ENCODE measurements around the gene RABEP2.

Gene RABEP2

GRCh38 chr16:28901862-28902261 is 23.2 kb downstream of the RABEP2 start:
- H3K4me1 ChIP-seq = no peaks in the 10 kb centered on the region
- no peak for TF ChIP-seq CTCF (IDR thresholded peaks at IDR 0.05)
- no peaks in the 10 kb centered on the region for H3K27me3 ChIP-seq (ENCODE audit: control insufficient read depth, insufficient read depth, low read length)
- no peak overlapping the region for H3K9ac ChIP-seq
- no peak overlapping the region for H2AFZ ChIP-seq
- no peaks in the 10 kb centered on the region for H3K9me3 ChIP-seq (ENCODE audit: control insufficient read depth, low read length)
- H3K36me3 ChIP-seq (ENCODE audit: control insufficient read depth, insufficient read depth, low read length) = no peaks in the 10 kb centered on the region
- no peak overlapping the region for H3K4me2 ChIP-seq (ENCODE audit: low read length)
- H3K4me3 ChIP-seq (ENCODE audit: low read depth, low read length) = no peak overlapping the region
- H3K79me2 ChIP-seq = no peaks in the 10 kb centered on the region
- H3K27ac ChIP-seq = no peak overlapping the region

- Histone ChIP-seq H3K36me3 (ENCODE audit: control insufficient read depth, insufficient read depth, low read length) (no peaks in the 10 kb centered on the region), H3K27me3 (ENCODE audit: control insufficient read depth, insufficient read depth, low read length) (no peaks in the 10 kb centered on the region), H3K27ac (no peak overlapping the region), H3K4me2 (ENCODE audit: low read length) (no peak overlapping the region), H3K79me2 (no peaks in the 10 kb centered on the region), H3K4me3 (ENCODE audit: low read depth, low read length) (no peak overlapping the region), H3K4me1 (no peaks in the 10 kb centered on the region), H2AFZ (no peak overlapping the region), H3K9me3 (ENCODE audit: control insufficient read depth, low read length) (no peaks in the 10 kb centered on the region), H3K9ac (no peak overlapping the region)
- no peak for TF ChIP-seq CTCF (IDR thresholded peaks at IDR 0.05)
Measured at GRCh38 chr16:28900601-28901000, 24.4 kb downstream of the RABEP2 start.

- Histone ChIP-seq H3K27ac (no peak overlapping the region), H3K4me2 (ENCODE audit: low read length) (no peak overlapping the region), H3K9ac (no peak overlapping the region), H3K27me3 (ENCODE audit: control insufficient read depth, insufficient read depth, low read length) (no peaks in the 10 kb centered on the region), H3K9me3 (ENCODE audit: control insufficient read depth, low read length) (no peaks in the 10 kb centered on the region), H2AFZ (no peak overlapping the region), H3K4me3 (ENCODE audit: low read depth, low read length) (no peak overlapping the region), H3K36me3 (ENCODE audit: control insufficient read depth, insufficient read depth, low read length) (no peaks in the 10 kb centered on the region), H3K79me2 (no peaks in the 10 kb centered on the region), H3K4me1 (no peaks in the 10 kb centered on the region)
- no peak for TF ChIP-seq CTCF (IDR thresholded peaks at IDR 0.05)
Measured at GRCh38 chr16:28899882-28900590, 25.0 kb downstream of the RABEP2 start.

GRCh38 chr16:28898942-28899341 is 26.1 kb downstream of the RABEP2 start:
- Histone ChIP-seq H3K9ac (no peak overlapping the region), H3K4me3 (ENCODE audit: low read depth, low read length) (no peak overlapping the region), H3K9me3 (ENCODE audit: control insufficient read depth, low read length) (no peaks in the 10 kb centered on the region), H3K36me3 (ENCODE audit: control insufficient read depth, insufficient read depth, low read length) (no peaks in the 10 kb centered on the region), H3K4me2 (ENCODE audit: low read length) (no peak overlapping the region), H3K27ac (no peak overlapping the region), H3K79me2 (no peaks in the 10 kb centered on the region), H3K27me3 (ENCODE audit: control insufficient read depth, insufficient read depth, low read length) (no peaks in the 10 kb centered on the region), H3K4me1 (no peaks in the 10 kb centered on the region), H2AFZ (no peak overlapping the region)
- no peak for TF ChIP-seq CTCF (IDR thresholded peaks at IDR 0.05)

- TF ChIP-seq CTCF (IDR thresholded peaks at IDR 0.05) = no peak
- Histone ChIP-seq H3K36me3 (ENCODE audit: control insufficient read depth, insufficient read depth, low read length) (no peaks in the 10 kb centered on the region), H3K79me2 (no peaks in the 10 kb centered on the region), H3K9ac (no peak overlapping the region), H3K9me3 (ENCODE audit: control insufficient read depth, low read length) (no peaks in the 10 kb centered on the region), H2AFZ (no peak overlapping the region), H3K4me2 (ENCODE audit: low read length) (no peak overlapping the region), H3K27me3 (ENCODE audit: control insufficient read depth, insufficient read depth, low read length) (no peaks in the 10 kb centered on the region), H3K4me1 (no peaks in the 10 kb centered on the region), H3K27ac (no peak overlapping the region), H3K4me3 (ENCODE audit: low read depth, low read length) (no peak overlapping the region)
Measured at GRCh38 chr16:28898266-28898665, 26.8 kb downstream of the RABEP2 start.

All from parathyroid adenoma (tissue), 2 donors.